Glutamatergic neuron (in vitro differentiated cells): ENCODE results near the gene KRTAP8-1. TPM values are rescaled to one million over a fixed set of nuclear protein-coding genes. Genes with fewer than 3 reads are reported as not detected.

Source experiments
- DNase-seq: peaks from one replicate; pipeline ENCODE4 v3.0.0; 2022
- H3K27ac Mint-ChIP-seq: one replicate; pipeline ENCODE4 v1.8.0; 2020; ENCODE audit warnings: mild to moderate bottlenecking, mixed read lengths, inconsistent platforms; ENCODE audit not compliant: unreplicated experiment
- H3K27me3 Mint-ChIP-seq: one replicate; pipeline ENCODE4 v1.8.0; 2020; ENCODE audit warnings: mild to moderate bottlenecking, moderate library complexity, mixed read lengths, inconsistent platforms; ENCODE audit not compliant: unreplicated experiment
- H3K36me3 Mint-ChIP-seq: one replicate; pipeline ENCODE4 v1.8.0; 2020; ENCODE audit warnings: mild to moderate bottlenecking, mixed read lengths, inconsistent platforms; ENCODE audit not compliant: unreplicated experiment
- H3K4me1 Mint-ChIP-seq: one replicate; pipeline ENCODE4 v1.8.0; 2020; ENCODE audit warnings: mild to moderate bottlenecking, low read depth, mixed read lengths, inconsistent platforms; ENCODE audit not compliant: unreplicated experiment
- H3K4me3 Mint-ChIP-seq: one replicate; pipeline ENCODE4 v1.8.0; 2020; ENCODE audit warnings: mild to moderate bottlenecking, mixed read lengths, inconsistent platforms; ENCODE audit not compliant: unreplicated experiment
- H3K9me3 Mint-ChIP-seq: one replicate; pipeline ENCODE4 v1.8.0; 2020; ENCODE audit warnings: mild to moderate bottlenecking, moderate library complexity, mixed read lengths, inconsistent platforms; ENCODE audit not compliant: unreplicated experiment
- CTCF ChIP-seq: fragments of 200-600 bp; sonication (generic); IDR thresholded peaks from one replicate; pipeline ENCODE4 v1.5.0; 2021; ENCODE audit not compliant: partially characterized antibody, unreplicated experiment
- total RNA-seq: library from RNA; stranded (reverse); fragmentation: NEBNext Ultra II Directional; extraction: Animal tissue kit (Norgen Biotek cat#: 25700); gene quantifications from one replicate; pipeline ENCODE4 v1.2.1, GENCODE V29; 2021; ENCODE audit not compliant: unreplicated experiment

The KRTAP8-1 gene
- total RNA-seq, 1 donor from 2014 or later: not detected

GRCh38 chr21:30831194-30831765 is 18.2 kb upstream of the KRTAP8-1 start:
- H3K27ac Mint-ChIP-seq: no peak overlapping the region
- DNase-seq: peak; percentile 55
- TF ChIP-seq CTCF: peak; percentile 93
- H3K36me3 Mint-ChIP-seq: no peaks in the 10 kb centered on the region
- H3K9me3 Mint-ChIP-seq: no peaks in the 10 kb centered on the region
- no peaks in the 10 kb centered on the region for H3K4me1 Mint-ChIP-seq
- H3K4me3 Mint-ChIP-seq: no peak overlapping the region
- no peaks in the 10 kb centered on the region for H3K27me3 Mint-ChIP-seq

GRCh38 chr21:30829659-30830058 is 16.6 kb upstream of the KRTAP8-1 start, which contains the start of gene KRTAP7-1:
Gene KRTAP7-1 (minus strand): TSS chr21:30829759. CDS start chr21:30829698, 61 bp downstream.
- TF ChIP-seq CTCF: no peak
- Mint-ChIP-seq H3K27me3 (no peaks in the 10 kb centered on the region), H3K4me1 (no peaks in the 10 kb centered on the region), H3K4me3 (no peak within 1 kb of the TSS), H3K9me3 (no peaks in the 10 kb centered on the region), H3K27ac (no peak within 1 kb of the TSS), H3K36me3 (no peaks in the 10 kb centered on the region)
- DNase-seq: no peak

- Mint-ChIP-seq H3K36me3 (no peaks in the 10 kb centered on the region), H3K27ac (no peak overlapping the region), H3K4me3 (no peak overlapping the region), H3K4me1 (no peaks in the 10 kb centered on the region), H3K9me3 (no peaks in the 10 kb centered on the region), H3K27me3 (no peaks in the 10 kb centered on the region)
- no peak for DNase-seq
- TF ChIP-seq CTCF: no peak
Measured at GRCh38 chr21:30818837-30819610, 6.0 kb upstream of the KRTAP8-1 start.

- no peak for TF ChIP-seq CTCF
- Mint-ChIP-seq H3K27ac (no peak overlapping the region), H3K4me3 (no peak overlapping the region), H3K36me3 (no peaks in the 10 kb centered on the region), H3K4me1 (no peaks in the 10 kb centered on the region), H3K27me3 (peaks cover 5% of the 10 kb centered on the region), H3K9me3 (no peaks in the 10 kb centered on the region)
- DNase-seq: no peak
Measured at GRCh38 chr21:30800605-30801004, 12.5 kb downstream of the KRTAP8-1 start.
